Measurements from ENCODE around the gene OBI1. TPM values are rescaled to one million over a fixed set of nuclear protein-coding genes. Genes with fewer than 3 reads are reported as not detected.

The OBI1 gene
- total RNA-seq, 1 donor, result 20.0 TPM

- H3K4me3 ChIP-seq (ENCODE audit: low read depth, low read length), result peak overlapping the region; percentile 73
- no peak for TF ChIP-seq CTCF (IDR thresholded peaks at IDR 0.05; ENCODE audit: insufficient read depth, low read length)
- DNase-seq (ENCODE audit: low read depth), result peak; percentile 14
These were observed 958 bp upstream of the OBI1 start for GRCh38 chr13:78659732-78660494.

- H3K4me3 ChIP-seq (ENCODE audit: low read depth, low read length), result peak overlapping the region; percentile 73
- no peak for TF ChIP-seq CTCF (IDR thresholded peaks at IDR 0.05; ENCODE audit: insufficient read depth, low read length)
- DNase-seq (ENCODE audit: low read depth), result peak; percentile 19
These were observed 435 bp upstream of the OBI1 start for GRCh38 chr13:78659450-78659730.

GRCh38 chr13:78657699-78658629 lies 991 bp downstream of the OBI1 start:
- H3K4me3 ChIP-seq (ENCODE audit: low read depth, low read length), result peak overlapping the region; percentile 73
- peak; percentile 16 for DNase-seq (ENCODE audit: low read depth)
- no peak for TF ChIP-seq CTCF (IDR thresholded peaks at IDR 0.05; ENCODE audit: insufficient read depth, low read length)

GRCh38 chr13:78655906-78656305 lies 3.0 kb downstream of the OBI1 start:
- no peak overlapping the region for H3K4me3 ChIP-seq (ENCODE audit: low read depth, low read length)
- DNase-seq (ENCODE audit: low read depth), result no peak
- TF ChIP-seq CTCF (IDR thresholded peaks at IDR 0.05; ENCODE audit: insufficient read depth, low read length), result no peak

GRCh38 chr13:78655007-78655406 lies 3.9 kb downstream of the OBI1 start:
- no peak overlapping the region for H3K4me3 ChIP-seq (ENCODE audit: low read depth, low read length)
- no peak for DNase-seq (ENCODE audit: low read depth)
- TF ChIP-seq CTCF (IDR thresholded peaks at IDR 0.05; ENCODE audit: insufficient read depth, low read length), result no peak

GRCh38 chr13:78652651-78653050 lies 6.3 kb downstream of the OBI1 start:
- TF ChIP-seq CTCF (IDR thresholded peaks at IDR 0.05; ENCODE audit: insufficient read depth, low read length), result no peak
- DNase-seq (ENCODE audit: low read depth), result no peak
- no peak overlapping the region for H3K4me3 ChIP-seq (ENCODE audit: low read depth, low read length)
